GM21717 (cell line): ENCODE results near the gene MYF6.
"Not testable (repeated sequence)": the region's sequence is repeated elsewhere in the genome, so short reads cannot be mapped to it uniquely, and the experiment has no call there.

Experiments used
- ATAC-seq: cut with Tn5 transposase; IDR thresholded peaks from one replicate; pipeline ENCODE4 v1.9.1; 2021; ENCODE audit warnings: mild to moderate bottlenecking, moderate library complexity; ENCODE audit not compliant: unreplicated experiment

The MYF6 gene

DNA sequence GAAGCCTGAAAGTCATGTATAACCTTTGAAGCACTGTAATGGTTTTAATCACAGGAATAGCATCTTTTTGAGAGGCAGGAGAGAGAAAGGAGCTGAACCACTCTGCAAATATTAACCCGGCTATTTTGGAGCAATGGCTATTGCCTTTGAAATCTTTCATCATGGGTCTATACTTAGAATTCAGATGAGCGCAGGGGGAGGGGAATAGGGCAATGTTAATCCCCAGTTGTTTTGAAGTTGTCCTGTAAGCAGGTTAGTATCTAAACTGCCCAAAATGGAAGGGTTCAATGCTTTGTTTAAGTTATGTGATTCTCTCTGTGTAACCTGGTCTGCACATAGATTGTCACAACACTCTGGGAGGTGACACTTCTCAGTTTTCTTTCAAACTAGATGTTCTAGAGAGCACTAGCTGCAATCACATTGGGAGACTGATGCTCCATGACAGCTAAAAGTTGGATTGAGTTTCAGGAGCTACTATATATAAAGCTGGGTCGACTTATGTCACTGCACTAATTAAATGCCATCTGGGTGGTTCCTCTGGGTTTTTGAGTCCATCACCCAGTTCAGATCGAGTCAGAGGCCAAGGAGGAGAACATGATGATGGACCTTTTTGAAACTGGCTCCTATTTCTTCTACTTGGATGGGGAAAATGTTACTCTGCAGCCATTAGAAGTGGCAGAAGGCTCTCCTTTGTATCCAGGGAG lies at the start of gene MYF6:
Gene MYF6 (plus strand): TSS at position 509 of the 704 bp plus-strand sequence. CDS start 86 bp downstream, at position 595.
- ATAC-seq = no peak

DNA sequence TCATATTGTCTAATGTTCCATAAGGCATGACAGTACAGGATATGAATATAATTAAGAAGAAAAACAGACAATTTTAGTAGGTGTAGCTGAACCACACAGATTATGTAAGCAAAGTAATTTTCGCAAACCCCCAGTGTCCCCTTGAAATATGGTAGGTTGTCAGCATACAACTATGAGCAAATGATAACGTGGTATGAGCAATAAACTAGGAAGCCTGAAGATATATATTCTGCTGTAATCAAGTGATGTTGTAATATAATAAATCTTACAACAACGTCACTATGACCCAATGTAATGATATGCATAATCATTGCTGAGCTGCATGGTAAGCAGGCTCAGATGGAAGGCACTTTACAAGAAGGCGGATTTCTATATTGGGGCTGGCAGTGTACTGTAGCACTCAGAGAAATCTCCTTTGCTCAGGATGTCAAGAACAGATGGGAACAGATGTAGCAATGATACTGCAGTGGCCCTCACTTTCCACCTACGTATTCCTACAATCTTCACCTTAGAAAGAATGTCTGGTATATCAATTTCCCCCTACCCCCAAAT lies 47.8 kb upstream of the MYF6 start:
- ATAC-seq = no peak

DNA sequence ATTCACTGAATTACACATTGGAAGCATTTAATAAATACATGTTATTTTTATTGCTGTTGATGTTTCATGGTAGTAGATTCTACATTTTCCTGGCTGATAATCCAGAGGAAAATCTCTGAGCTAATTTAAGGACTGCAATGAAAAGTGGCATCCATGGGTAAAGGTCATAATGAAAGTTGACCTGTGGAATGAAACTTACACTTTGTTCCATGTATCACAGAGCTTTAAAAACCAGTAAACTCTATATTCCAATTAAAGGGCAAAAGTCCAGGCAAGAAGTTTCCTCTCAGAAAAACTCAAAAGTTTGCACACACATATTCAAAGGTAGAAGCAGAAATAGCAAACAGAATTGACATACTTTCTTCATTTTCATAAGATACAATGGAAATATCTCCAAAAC lies 44.8 kb upstream of the MYF6 start:
- no peak for ATAC-seq

DNA sequence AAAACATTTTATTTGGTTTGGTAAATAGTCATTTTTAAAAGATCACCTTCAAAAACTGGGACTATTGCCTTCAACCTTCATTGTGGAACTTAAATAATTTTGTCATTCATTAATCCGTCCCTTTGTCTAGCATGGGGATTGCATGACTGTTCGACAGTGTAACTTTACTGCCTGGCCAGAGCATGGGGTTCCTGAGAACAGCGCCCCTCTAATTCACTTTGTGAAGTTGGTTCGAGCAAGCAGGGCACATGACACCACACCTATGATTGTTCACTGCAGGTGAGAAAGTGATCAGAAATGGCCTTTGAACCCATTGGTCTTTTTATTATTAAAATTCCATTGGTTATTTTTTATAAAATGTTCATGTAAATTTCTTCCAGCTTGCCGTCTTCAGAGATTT lies 37.2 kb upstream of the MYF6 start:
- no peak for ATAC-seq

DNA sequence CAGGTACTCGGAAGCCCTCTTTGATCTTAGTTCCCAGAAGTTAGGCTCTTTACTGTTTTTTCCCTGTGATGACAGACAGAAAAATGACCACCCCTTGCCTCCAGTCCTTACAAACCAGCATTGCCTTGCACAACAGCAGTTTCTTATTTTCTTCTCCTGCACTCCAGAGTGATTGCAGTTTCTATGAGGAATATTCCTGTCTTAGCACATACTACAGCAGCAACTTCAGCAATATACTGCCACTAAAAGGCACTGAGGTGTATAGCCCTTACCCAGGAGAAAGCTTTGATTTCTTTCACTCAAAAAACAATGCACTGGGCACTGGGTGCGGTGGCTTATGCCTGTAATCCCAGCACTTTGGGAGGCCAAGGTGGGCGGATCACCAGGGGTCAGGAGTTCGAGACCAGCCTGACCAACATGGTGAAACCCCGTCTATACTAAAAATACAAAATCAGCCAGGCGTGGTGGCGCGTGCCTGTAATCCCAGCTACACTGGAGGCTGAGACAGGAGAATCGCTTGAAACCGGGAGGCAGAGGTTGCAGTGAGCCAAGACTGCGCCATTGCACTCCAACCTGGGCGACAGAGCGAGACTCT lies 31.3 kb upstream of the MYF6 start:
- not testable (repeated sequence) for ATAC-seq

DNA sequence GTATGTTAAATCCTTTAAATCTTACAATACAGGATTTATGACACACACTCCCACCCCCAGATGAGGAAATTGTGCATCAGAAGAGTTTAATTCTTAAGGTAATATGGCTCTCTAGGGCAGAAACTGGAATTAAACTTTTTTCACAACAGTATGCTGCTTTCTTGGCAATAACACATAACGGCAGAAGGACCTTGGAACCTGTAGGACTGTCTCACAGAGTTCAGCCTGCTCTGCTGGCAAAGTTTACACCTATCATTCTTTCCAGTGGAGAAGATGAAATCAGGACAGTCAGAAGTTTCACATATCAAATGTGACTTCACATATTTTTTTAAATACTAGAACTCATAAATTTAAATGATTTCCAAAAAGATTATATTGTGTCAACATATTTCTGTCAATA lies 30.6 kb upstream of the MYF6 start:
- ATAC-seq = no peak

DNA sequence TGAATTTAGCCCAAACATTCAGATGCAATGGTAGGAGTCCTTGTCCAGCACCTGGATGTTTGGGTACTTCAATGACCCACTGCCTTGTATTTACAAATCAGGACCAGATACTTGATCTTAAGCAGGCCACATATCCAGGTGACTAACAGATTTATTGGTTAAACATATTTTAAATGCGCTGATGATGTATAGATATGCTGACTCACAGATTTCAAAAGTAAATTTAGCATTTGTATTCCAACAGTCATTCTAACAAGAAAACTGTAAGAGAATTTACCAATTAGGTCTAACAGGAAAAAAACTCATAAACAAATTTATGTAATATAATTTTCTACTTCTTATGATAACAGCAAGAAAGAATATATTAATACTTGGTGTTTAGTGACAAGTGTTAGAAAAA lies 29.4 kb upstream of the MYF6 start:
- no peak for ATAC-seq

DNA sequence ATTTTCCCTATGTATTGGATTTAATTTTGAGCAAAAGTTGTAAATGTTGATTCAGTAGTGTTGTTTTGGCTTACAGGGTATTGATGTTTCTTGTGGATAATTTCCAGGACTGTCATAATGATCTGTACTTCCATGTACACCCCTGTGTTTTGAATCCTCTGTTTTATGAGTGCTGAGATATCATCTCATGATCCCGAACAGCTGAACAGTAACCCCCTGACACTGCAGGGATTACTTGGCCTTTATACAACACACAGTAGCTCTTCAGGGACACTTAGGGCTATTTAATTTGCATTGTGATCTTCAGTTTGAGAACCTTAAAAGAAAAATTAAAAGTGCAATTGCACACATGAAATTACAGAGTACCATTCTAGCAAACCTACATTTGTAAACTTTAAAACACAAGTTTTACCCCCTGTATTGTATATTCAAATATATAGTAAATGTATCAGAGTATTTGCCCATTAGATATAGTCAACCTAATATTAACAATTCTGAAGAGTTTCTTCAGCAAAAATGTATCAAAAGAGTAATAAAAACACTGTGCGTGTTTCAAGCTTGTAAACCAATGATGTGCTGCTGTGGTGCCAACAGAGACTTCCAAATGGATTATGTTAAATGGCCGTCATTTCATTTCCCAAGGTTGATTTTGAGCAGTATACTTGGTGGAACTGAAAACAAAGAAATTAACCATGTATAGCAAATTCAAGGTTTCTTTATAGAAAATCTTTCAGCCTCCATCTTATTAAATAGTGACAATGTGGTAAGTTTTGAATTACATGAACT lies 27.9 kb upstream of the MYF6 start:
- no peak for ATAC-seq

DNA sequence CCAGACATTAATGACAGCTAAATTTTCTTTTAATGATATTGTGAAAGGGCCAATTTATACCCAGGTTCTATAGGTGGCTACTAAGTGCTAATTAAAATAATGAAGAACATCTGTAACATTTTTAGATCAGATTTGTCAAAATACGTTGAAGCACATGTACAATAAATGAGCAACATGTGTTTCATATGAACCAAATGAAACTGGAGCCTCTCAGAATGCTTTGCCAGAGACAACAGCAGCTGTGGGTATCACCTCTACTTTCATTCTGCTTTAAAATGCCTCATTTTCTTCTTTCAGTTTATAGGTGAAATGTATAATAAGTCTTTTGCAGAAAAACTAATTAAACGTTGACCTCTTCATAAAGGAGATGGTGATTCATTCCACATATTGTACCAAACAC lies 26.1 kb upstream of the MYF6 start:
- peak; percentile 98 for ATAC-seq

DNA sequence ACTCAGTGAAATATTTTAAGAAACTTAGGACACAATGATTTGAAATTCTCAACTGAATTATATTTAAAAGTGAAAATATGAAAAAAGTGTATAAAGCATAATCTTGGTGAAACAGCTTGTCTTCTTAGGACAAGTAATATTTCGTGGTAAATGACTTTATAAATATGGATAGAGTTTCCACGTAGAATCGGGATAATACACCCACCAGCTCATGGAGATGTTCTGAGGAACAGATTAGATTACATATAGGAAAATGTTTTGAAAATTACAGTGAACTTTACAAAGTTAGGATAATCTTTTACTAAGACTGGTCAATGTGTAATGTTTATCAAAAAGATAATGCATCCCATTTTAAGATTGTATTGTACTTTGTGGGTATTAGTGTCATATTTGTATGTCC lies 25.6 kb upstream of the MYF6 start:
- no peak for ATAC-seq

DNA sequence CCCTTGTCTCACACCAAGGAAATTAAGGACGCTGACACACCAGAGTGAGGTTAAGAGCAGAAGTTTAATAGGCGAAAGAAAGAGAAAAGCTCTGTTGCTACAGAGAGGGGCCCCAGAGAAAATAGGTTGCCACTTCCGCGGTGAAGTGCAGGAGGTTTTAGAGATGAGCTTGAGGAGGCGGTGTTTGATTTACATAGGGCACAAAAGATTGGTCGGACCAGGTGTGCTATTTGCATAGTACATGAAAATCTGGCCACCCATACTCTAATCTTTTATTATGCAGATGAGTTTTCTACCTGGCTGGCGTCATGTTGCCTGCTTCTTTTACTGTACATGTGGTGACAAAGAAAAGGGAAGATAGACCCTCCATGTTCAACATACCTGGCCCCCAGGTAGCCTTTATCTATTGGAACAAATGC lies 23.3 kb upstream of the MYF6 start:
- ATAC-seq = no peak

DNA sequence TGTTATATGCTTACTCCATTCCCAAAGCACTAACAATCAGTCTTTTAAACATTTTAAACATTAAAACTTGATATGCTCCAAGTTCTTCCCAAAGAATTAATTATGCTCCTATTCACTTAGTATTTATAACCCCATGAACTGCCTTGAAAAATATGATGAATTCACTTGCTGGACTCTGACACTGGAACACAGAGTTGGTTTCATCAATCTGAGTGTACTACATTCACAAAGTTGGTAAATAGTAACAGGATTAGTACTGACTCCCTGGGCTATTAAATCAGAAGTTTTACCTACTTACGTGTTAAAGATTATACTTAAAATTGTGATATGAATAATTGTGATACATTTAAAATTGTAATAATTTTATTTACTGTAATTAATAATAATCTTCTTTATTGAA lies 17.3 kb upstream of the MYF6 start:
- no peak for ATAC-seq

DNA sequence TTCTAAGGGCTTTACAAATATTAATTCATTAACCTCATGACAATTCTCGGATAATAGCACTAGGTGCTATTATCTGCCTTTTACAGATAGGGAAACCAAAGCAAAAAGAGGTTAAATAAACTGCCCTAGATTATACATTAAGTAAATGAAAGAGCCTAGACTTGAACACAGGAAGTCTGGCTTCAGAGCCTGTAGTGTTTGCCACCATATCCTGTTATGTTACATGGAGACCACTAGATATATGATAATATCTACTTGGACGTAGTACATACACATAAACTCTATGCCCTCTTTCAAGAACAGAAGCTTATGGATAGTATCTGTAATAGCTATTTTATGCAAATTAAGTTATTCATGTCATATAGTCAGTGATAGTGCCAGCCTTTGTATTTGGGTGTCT lies 16.9 kb upstream of the MYF6 start:
- no peak for ATAC-seq

DNA sequence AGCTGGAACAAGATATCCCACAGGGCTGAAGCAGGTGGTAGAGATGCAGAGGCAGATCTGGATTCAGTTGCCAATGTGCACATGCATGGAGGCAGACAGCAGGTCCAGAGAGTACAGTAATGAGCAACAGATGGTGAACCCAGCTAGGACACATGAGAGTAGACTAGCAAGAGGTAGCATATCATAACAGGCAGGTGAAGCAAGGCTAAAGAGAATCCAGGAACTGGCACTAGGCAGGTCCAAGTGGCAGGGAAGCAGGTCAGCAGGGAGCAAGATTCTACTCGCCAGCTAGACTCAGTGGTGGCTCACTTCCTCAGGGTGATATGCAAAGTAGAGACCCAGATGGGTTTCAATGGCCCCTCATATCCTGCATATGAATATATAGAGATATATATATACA lies 15.3 kb upstream of the MYF6 start:
- ATAC-seq = peak; percentile 67

DNA sequence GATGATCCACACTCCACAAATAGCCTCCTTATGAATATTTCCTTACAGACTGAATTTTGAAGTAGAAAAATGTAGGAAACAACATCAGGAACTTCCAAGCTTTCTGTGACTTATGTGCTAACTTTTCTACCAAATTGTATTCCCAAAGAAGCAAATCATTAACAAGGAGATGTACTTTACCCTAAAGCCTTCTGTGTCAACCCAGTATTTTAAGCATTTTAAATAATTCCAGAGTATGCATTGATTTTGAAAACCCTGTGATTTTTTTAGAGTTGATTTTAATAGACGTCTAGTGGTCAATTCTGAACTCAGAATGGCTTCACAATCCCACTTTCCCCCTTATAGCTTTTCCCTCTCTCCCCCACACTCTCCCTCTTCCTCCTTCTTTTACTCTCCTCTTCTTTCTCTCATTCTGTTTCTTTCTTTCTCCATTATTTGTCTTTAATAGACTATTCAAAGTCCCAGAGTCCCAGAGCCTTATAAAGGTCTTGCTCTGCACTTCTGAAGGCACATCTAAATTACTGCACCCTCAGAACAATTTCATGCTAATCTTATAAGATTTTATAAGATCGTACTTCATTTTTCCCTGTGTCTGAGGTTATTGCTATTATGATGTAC lies 10.1 kb upstream of the MYF6 start:
- ATAC-seq = no peak

DNA sequence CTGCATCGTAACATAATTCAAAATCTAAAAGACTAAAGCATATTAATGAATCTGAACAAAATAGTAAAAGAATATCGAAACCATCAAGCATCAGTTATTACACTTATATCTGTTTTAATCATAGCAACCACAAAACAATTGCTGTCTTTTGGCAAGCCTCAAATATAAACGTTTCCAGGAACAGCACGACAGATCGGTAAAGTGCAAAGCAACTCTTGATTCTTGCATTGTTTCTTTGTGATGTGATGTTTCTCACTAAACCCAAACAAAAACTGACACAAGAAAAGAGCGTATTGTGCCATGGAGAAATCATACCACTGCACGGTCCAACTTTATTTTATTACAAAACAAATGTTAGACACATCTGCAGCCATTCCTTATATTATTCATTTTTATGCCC lies 9.2 kb upstream of the MYF6 start:
- no peak for ATAC-seq

DNA sequence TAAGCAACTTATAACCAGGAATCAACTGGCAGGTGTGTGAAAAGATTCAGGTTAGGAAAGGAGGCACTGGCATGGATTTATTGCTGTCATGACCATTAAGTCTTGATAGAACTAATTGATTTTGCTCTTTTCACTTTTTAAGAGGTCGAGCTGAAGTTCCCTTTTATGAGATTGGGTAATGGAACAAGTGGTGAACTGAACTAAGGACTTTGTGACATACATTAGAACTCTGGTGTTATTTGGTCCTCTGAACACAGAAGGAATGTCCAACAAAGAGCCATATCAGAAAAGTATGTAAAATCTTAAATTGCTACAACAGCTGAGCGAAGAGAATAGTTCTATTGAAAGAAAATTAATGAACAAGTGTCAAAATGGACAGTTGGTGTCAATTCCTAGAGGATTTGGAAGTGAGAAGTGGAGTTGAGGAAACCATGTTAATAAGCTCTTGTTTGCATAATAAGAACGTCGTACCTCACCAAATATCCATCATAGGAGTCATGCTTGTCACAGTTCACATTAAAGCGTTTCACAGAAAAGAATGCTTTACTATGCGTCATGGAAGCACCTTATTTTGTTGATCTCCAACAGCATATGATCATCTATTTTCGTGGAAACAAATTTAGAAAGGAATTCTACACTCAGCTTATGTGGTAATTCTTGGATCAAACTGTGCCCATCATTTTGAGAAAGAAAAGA lies 8.4 kb upstream of the MYF6 start:
- no peak for ATAC-seq

DNA sequence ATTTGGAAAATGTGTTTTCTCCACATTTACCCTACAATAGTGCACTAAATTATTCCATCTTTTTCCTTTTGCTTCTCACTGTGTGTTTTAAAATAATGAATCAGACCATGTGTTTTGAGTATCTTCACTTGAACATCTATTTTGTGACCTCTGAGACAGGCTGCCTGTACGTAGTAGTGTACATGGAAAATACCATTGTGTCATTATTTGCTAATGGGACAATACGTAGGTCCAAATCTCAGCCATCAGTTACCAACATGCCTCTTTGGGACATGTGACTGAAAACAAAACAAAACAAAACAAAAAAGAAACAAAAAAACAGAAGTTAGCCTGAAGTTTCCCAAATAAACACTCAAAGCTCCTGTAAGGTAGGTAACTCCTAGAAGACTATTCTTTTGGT lies 7.1 kb upstream of the MYF6 start:
- ATAC-seq = peak; percentile 38

DNA sequence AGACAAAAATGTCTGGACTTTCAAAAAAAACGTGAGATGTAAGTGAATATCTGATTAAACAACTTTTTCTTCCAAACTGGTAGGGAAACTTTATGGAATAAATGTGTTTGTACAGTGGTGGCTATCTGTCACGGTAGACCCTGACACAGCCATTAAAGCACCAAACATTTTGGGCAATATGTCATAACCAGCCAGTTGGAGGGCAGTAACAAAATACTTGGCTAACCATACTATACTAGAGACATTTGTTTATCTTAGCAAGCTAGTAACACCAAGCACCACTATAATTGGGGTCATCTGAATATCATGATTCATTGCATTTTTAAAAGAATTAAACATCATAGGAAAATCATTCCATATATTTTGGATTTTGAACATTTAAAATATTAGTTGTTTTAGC lies 6.0 kb upstream of the MYF6 start:
- ATAC-seq = no peak

DNA sequence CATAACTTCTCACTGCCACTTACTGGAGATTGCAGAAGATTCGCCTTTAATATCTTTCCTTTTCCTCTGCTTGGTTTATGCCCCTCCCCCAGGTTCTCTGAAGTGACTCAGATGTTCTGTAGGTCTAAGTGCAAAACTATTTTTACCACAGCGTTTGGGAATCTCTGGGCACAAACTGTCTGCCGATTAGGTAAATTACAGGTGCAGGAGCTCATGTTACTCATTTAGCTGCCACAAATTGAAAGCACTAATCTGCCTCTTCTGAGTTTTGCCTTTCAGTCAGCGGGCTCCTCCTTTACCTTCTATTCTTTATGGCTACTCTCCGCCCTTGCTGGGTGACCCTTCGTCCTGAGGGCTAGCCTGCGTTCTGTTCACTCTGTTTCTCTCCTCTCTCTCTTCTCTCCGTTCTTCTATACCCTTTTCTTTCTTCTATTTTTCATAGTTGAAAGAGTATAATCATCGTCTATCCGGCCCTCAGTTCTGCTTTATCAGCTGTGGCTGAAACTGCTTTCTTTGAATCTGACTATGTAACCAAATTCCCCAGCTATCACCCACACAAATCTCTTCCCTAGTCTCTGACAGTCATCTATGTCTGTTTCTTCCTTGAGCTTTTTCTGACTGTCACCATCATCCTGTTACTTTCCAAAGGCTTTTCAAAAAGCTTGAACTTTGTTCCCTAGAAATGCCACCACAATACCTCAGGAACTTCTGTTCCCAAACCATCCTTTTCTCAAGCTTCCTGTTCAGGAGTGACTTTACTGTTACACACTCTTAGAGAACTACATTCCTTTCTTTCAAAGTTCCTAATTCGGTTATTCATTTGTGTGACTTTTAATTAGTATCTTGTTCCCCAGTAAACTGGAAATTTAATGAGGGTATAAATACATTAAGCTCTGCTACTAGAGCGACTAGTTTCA lies 4.3 kb upstream of the MYF6 start:
- ATAC-seq = peak; percentile 84
